Mesothelial cell of epicardium (in vitro differentiated cells): Measurements from ENCODE around the gene TMEM132D. TPM values are rescaled to one million over a fixed set of nuclear protein-coding genes. Genes with fewer than 3 reads are reported as not detected.

Source experiments
- DNase-seq, 2 experiments: peaks; one replicate each; pipeline ENCODE4 v3.0.0; 2021; ENCODE audit warnings: low spot score in 2 of 2; ENCODE audit not compliant: unreplicated experiment in 2 of 2
- H3K27ac Mint-ChIP-seq: 2 replicates; pipeline ENCODE4 v1.8.0; 2021; ENCODE audit warnings: mixed read lengths
- H3K27me3 Mint-ChIP-seq: 2 replicates; pipeline ENCODE4 v1.8.0; 2021; ENCODE audit warnings: low read depth, mixed read lengths
- H3K36me3 Mint-ChIP-seq: 2 replicates; pipeline ENCODE4 v1.8.0; 2021; ENCODE audit warnings: mixed read lengths
- H3K4me1 Mint-ChIP-seq: 2 replicates; pipeline ENCODE4 v1.8.0; 2021; ENCODE audit warnings: mixed read lengths
- H3K4me3 Mint-ChIP-seq: 2 replicates; pipeline ENCODE4 v1.8.0; 2021; ENCODE audit warnings: mild to moderate bottlenecking, moderate library complexity, mixed read lengths
- H3K9me3 Mint-ChIP-seq: 2 replicates; pipeline ENCODE4 v1.8.0; 2021; ENCODE audit warnings: mixed read lengths
- CTCF ChIP-seq: fragments of 200-600 bp; sonication (generic); IDR thresholded peaks from one replicate; pipeline ENCODE4 v1.5.0; 2021; ENCODE audit warnings: antibody characterized with exemption; ENCODE audit not compliant: unreplicated experiment
- total RNA-seq: library from RNA; stranded (reverse); gene quantifications from 3 replicates; pipeline ENCODE4 v1.2.1, GENCODE V29; 2021

The TMEM132D gene
- total RNA-seq, 1 donor from 2014 or later, result 0.07 TPM

- DNase-seq, result no peak
- no peak for TF ChIP-seq CTCF
- no peaks in the 10 kb centered on the region for H3K36me3 Mint-ChIP-seq
- H3K9me3 Mint-ChIP-seq, result peaks cover 5% of the 10 kb centered on the region
- no peaks in the 10 kb centered on the region for H3K4me1 Mint-ChIP-seq
- H3K27me3 Mint-ChIP-seq, result no peaks in the 10 kb centered on the region
- no peak overlapping the region for H3K4me3 Mint-ChIP-seq
- H3K27ac Mint-ChIP-seq, result no peak overlapping the region
Observed at GRCh38 chr12:129467726-129468125, 436.1 kb downstream of the TMEM132D start.

GRCh38 chr12:129467289-129467688, 436.5 kb downstream of the TMEM132D start:
- Mint-ChIP-seq H3K4me3 (no peak overlapping the region), H3K27me3 (no peaks in the 10 kb centered on the region), H3K36me3 (no peaks in the 10 kb centered on the region), H3K4me1 (no peaks in the 10 kb centered on the region), H3K9me3 (peaks cover 5% of the 10 kb centered on the region), H3K27ac (no peak overlapping the region)
- no peak for TF ChIP-seq CTCF
- DNase-seq, result no peak

GRCh38 chr12:129466499-129466898, 437.3 kb downstream of the TMEM132D start:
- no peaks in the 10 kb centered on the region for H3K36me3 Mint-ChIP-seq
- no peak overlapping the region for H3K27ac Mint-ChIP-seq
- no peaks in the 10 kb centered on the region for H3K4me1 Mint-ChIP-seq
- H3K4me3 Mint-ChIP-seq, result no peak overlapping the region
- no peak for DNase-seq
- peaks cover 5% of the 10 kb centered on the region for H3K9me3 Mint-ChIP-seq
- no peaks in the 10 kb centered on the region for H3K27me3 Mint-ChIP-seq
- TF ChIP-seq CTCF, result no peak

- Mint-ChIP-seq H3K4me1 (no peaks in the 10 kb centered on the region), H3K27ac (no peak overlapping the region), H3K27me3 (no peaks in the 10 kb centered on the region), H3K4me3 (no peak overlapping the region), H3K36me3 (no peaks in the 10 kb centered on the region), H3K9me3 (no peaks in the 10 kb centered on the region)
- no peak for DNase-seq
- TF ChIP-seq CTCF, result no peak
Observed at GRCh38 chr12:129459886-129460285, 443.9 kb downstream of the TMEM132D start.

GRCh38 chr12:129446696-129447095, 457.1 kb downstream of the TMEM132D start:
- no peaks in the 10 kb centered on the region for H3K4me1 Mint-ChIP-seq
- H3K27me3 Mint-ChIP-seq, result peaks cover 8% of the 10 kb centered on the region
- no peak for DNase-seq
- H3K36me3 Mint-ChIP-seq, result no peaks in the 10 kb centered on the region
- H3K27ac Mint-ChIP-seq, result no peak overlapping the region
- H3K9me3 Mint-ChIP-seq, result no peaks in the 10 kb centered on the region
- TF ChIP-seq CTCF, result no peak
- H3K4me3 Mint-ChIP-seq, result no peak overlapping the region

GRCh38 chr12:129440278-129440677, 463.5 kb downstream of the TMEM132D start:
- H3K36me3 Mint-ChIP-seq, result no peaks in the 10 kb centered on the region
- no peak overlapping the region for H3K27ac Mint-ChIP-seq
- no peaks in the 10 kb centered on the region for H3K27me3 Mint-ChIP-seq
- no peak for DNase-seq
- no peaks in the 10 kb centered on the region for H3K4me1 Mint-ChIP-seq
- H3K4me3 Mint-ChIP-seq, result no peak overlapping the region
- peaks cover 6% of the 10 kb centered on the region for H3K9me3 Mint-ChIP-seq
- TF ChIP-seq CTCF, result no peak
